A549 (cell line): ENCODE results near the gene FMC1.
"Not testable (repeated sequence)": the region's sequence is repeated elsewhere in the genome, so short reads cannot be mapped to it uniquely, and the experiment has no call there.

Experiments used
- BHLHE40 ChIP-seq: IDR thresholded peaks from 2 replicates; pipeline ENCODE4 v1.6.1; 2012; ENCODE audit warnings: low read depth, low read length, inconsistent platforms
- CTCF ChIP-seq: fragments of >200 bp; sonication (Bioruptor Twin); formaldehyde crosslinking; IDR thresholded peaks from 3 replicates; pipeline ENCODE4 v1.5.1; 2016
- EP300 ChIP-seq, 2 experiments: fragments of >200 bp; sonication (Bioruptor Twin); formaldehyde crosslinking; IDR thresholded peaks; 2 replicates in 1 of 2; 3 replicates in 1 of 2; pipeline ENCODE4 v1.6.1; 2016 to 2017
- HMGXB4 ChIP-seq: fragments of 250-450 bp; sonication (Bioruptor Pico); IDR thresholded peaks from 2 replicates; pipeline ENCODE4 v1.5.0; 2021; ENCODE audit warnings: mild to moderate bottlenecking, moderate library complexity, borderline replicate concordance
- JUN ChIP-seq, 2 experiments: fragments of >200 bp; sonication (Bioruptor Twin); formaldehyde crosslinking; IDR thresholded peaks; 2 replicates in 1 of 2; 3 replicates in 1 of 2; pipeline ENCODE4 v1.6.1; 2016 to 2017
- MYC ChIP-seq: IDR thresholded peaks from 2 replicates; pipeline ENCODE4 v1.6.1; 2012; ENCODE audit warnings: mild to moderate bottlenecking, inconsistent platforms, low read length, improper control_type of control experiment, borderline replicate concordance
- POLR2A ChIP-seq: IDR thresholded peaks from 2 replicates; pipeline ENCODE4 v1.6.1; 2012; ENCODE audit warnings: mild to moderate bottlenecking, low read length
- REST ChIP-seq: fragments of 200-600 bp; sonication (generic); IDR thresholded peaks from 2 replicates; pipeline ENCODE4 v1.6.1; 2016; ENCODE audit warnings: antibody characterized with exemption, mild to moderate bottlenecking, moderate library complexity
- USF2 ChIP-seq: fragments of 450-650 bp; IDR thresholded peaks from 2 replicates; pipeline ENCODE4 v1.6.1; 2014; ENCODE audit warnings: antibody characterized with exemption

GRCh38 chr7:139324709-139325108 lies 16.4 kb upstream of the FMC1 start:
- TF ChIP-seq CTCF; USF2; REST; EP300 (IDR thresholded peaks at IDR 0.05); MYC; HMGXB4 (CRISPR knock-in tag); POLR2A; JUN (IDR thresholded peaks at IDR 0.05); BHLHE40: not testable (repeated sequence)
